Neural crest cell (in vitro differentiated cells): ENCODE data around the gene TSPO2. TPM values are rescaled to one million over a fixed set of nuclear protein-coding genes. Genes with fewer than 3 reads are reported as not detected.

ENCODE experiments used
- DNase-seq: peaks from one replicate; pipeline ENCODE4 v3.0.0; 2021; ENCODE audit warnings: low read depth, mixed read lengths, low spot score
- H3K27ac Mint-ChIP-seq: one replicate; pipeline ENCODE4 v1.8.0; 2021; ENCODE audit warnings: mild to moderate bottlenecking, mixed read lengths; ENCODE audit not compliant: unreplicated experiment
- H3K27me3 Mint-ChIP-seq: 2 replicates; pipeline ENCODE4 v1.8.0; 2021; ENCODE audit warnings: low read depth, mild to moderate bottlenecking, mixed read lengths
- H3K36me3 Mint-ChIP-seq: 2 replicates; pipeline ENCODE4 v1.8.0; 2021; ENCODE audit warnings: low read depth, mild to moderate bottlenecking, mixed read lengths
- H3K4me1 Mint-ChIP-seq: 2 replicates; pipeline ENCODE4 v1.8.0; 2021; ENCODE audit warnings: mixed read lengths
- H3K4me3 Mint-ChIP-seq: one replicate; pipeline ENCODE4 v1.8.0; 2021; ENCODE audit warnings: mild to moderate bottlenecking, mixed read lengths
- H3K9me3 Mint-ChIP-seq: 2 replicates; pipeline ENCODE4 v1.8.0; 2021; ENCODE audit warnings: mixed read lengths
- total RNA-seq: library from RNA; stranded (reverse); gene quantifications from 2 replicates; pipeline ENCODE4 v1.2.1, GENCODE V29; 2021
- TF ChIP-seq, protein P1 (sequence below): fragments of 200-600 bp; sonication (generic); conservative IDR thresholded peaks from 2 replicates; pipeline ENCODE4 v1.5.0; 2021; ENCODE audit warnings: antibody characterized with exemption, mild to moderate bottlenecking

Gene TSPO2
- total RNA-seq, 1 donor from 2014 or later: not detected

GRCh38 chr6:41040940-41041536 is 1.2 kb upstream of the TSPO2 start:
- H3K27me3 Mint-ChIP-seq: no peaks in the 10 kb centered on the region
- H3K4me1 Mint-ChIP-seq: no peaks in the 10 kb centered on the region
- H3K9me3 Mint-ChIP-seq: no peaks in the 10 kb centered on the region
- H3K36me3 Mint-ChIP-seq: no peaks in the 10 kb centered on the region
- H3K27ac Mint-ChIP-seq: no peak overlapping the region
- no peak for DNase-seq
- TF ChIP-seq, protein P1, sequence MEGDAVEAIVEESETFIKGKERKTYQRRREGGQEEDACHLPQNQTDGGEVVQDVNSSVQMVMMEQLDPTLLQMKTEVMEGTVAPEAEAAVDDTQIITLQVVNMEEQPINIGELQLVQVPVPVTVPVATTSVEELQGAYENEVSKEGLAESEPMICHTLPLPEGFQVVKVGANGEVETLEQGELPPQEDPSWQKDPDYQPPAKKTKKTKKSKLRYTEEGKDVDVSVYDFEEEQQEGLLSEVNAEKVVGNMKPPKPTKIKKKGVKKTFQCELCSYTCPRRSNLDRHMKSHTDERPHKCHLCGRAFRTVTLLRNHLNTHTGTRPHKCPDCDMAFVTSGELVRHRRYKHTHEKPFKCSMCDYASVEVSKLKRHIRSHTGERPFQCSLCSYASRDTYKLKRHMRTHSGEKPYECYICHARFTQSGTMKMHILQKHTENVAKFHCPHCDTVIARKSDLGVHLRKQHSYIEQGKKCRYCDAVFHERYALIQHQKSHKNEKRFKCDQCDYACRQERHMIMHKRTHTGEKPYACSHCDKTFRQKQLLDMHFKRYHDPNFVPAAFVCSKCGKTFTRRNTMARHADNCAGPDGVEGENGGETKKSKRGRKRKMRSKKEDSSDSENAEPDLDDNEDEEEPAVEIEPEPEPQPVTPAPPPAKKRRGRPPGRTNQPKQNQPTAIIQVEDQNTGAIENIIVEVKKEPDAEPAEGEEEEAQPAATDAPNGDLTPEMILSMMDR: no peak
- H3K4me3 Mint-ChIP-seq: no peak overlapping the region

DNA sequence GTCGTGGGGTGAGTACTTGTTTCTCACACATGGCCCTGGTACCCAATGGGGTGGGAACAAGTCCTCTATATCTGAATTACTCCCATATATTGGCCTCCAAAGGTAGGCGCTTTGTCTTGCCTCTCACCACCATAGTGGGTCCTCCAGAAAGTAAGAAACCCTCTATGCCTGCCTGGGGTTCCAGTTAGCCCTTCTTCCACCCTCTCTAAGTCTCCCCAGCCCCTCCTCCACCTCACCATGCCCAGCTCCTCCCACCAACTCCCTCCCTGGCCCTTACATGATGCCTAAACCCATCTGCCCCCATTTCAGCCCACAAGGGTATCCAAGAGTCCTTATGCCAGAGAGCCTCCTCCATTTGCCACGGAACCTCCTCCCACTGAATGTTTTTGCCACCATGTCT is 884 bp downstream of the TSPO2 start:
- no peaks in the 10 kb centered on the region for H3K27me3 Mint-ChIP-seq
- H3K27ac Mint-ChIP-seq: peak overlapping the region; percentile 6
- TF ChIP-seq, protein P1: no peak
- DNase-seq: no peak
- no peaks in the 10 kb centered on the region for H3K36me3 Mint-ChIP-seq
- H3K9me3 Mint-ChIP-seq: no peaks in the 10 kb centered on the region
- H3K4me3 Mint-ChIP-seq: no peak overlapping the region
- no peaks in the 10 kb centered on the region for H3K4me1 Mint-ChIP-seq

DNA sequence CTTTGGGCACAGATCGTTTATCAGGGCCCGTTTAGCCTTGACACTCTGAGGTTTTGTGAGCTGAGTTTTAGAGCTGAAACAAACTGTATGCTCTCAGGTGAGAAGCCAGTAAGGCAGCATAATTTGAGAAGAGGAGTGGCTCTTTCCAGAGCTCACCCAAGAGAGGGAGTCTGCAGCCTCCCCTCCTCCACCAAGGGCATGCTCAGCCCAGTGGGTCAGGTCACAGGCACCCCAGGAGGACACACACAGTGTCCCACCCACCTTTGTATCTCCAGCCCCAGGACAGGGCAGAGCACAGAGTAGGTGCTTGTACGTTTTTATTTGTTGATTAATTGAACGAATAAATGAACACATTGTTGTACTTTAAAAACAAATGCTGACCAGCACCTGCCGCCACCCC is 3.4 kb downstream of the TSPO2 start:
- H3K27me3 Mint-ChIP-seq: no peaks in the 10 kb centered on the region
- H3K36me3 Mint-ChIP-seq: no peaks in the 10 kb centered on the region
- H3K27ac Mint-ChIP-seq: no peak overlapping the region
- peaks cover 15% of the 10 kb centered on the region for H3K4me1 Mint-ChIP-seq
- H3K4me3 Mint-ChIP-seq: no peak overlapping the region
- TF ChIP-seq, protein P1: no peak
- DNase-seq: no peak
- no peaks in the 10 kb centered on the region for H3K9me3 Mint-ChIP-seq

DNA sequence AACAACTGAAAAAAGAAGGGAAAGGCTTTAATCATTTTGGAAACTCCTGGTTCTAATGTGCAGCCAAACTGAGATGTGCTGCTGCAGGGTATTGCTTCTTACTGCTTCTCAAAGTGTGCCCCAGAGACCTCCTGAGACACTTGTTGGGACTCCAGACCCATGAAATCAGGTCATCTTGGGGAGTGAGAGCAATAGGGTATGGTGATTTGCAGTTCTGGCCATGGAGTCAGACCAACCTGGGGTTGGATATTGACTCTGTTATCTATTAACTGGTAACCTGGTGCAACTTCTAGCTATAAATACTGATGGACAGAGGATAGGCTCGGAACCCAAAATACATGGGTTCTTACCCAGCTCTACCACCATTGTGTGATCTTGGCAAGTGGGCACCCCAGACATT is 3.8 kb downstream of the TSPO2 start:
- no peak for DNase-seq
- Mint-ChIP-seq H3K27me3 (no peaks in the 10 kb centered on the region), H3K27ac (no peak overlapping the region), H3K4me1 (peaks cover 15% of the 10 kb centered on the region), H3K4me3 (no peak overlapping the region), H3K9me3 (no peaks in the 10 kb centered on the region), H3K36me3 (no peaks in the 10 kb centered on the region)
- TF ChIP-seq, protein P1: no peak

GRCh38 chr6:41047306-41047705 is 5.0 kb downstream of the TSPO2 start:
- H3K27me3 Mint-ChIP-seq: no peaks in the 10 kb centered on the region
- no peak for DNase-seq
- H3K4me1 Mint-ChIP-seq: peaks cover 23% of the 10 kb centered on the region
- no peaks in the 10 kb centered on the region for H3K36me3 Mint-ChIP-seq
- H3K27ac Mint-ChIP-seq: no peak overlapping the region
- H3K9me3 Mint-ChIP-seq: no peaks in the 10 kb centered on the region
- TF ChIP-seq, protein P1: no peak
- H3K4me3 Mint-ChIP-seq: no peak overlapping the region
